Small intestine (tissue), 7 donors: ENCODE results near the gene BABAM2. TPM values are rescaled to one million over a fixed set of nuclear protein-coding genes. Genes with fewer than 3 reads are reported as not detected.
A peak's percentile ranks its signal among the peaks of the same experiment; 100 is the strongest.

Source experiments
- DNase-seq, 2 donors: peaks; one replicate each; pipeline versions ENCODE4 v3.0.0 to v3.0.0-alpha.2; 2013
- FAIRE-seq: peaks from 2 replicates; lab custom pipeline; 2012; peaks lifted over from hg19 to GRCh38; lab: Jason Lieb, UNC
- H3K27ac ChIP-seq, 3 donors: one replicate each; pipeline ENCODE4 v1.5.1; 2013; ENCODE audit warnings: low read length in 2 of 3, mild to moderate bottlenecking in 2 of 3, control low read depth in 1 of 3, inconsistent platforms in 1 of 3, low read depth in 1 of 3, moderate library complexity in 1 of 3
- H3K27me3 ChIP-seq, 3 donors: one replicate each; pipeline ENCODE4 v1.6.1; 2013; ENCODE audit warnings: low read length in 3 of 3, inconsistent platforms in 1 of 3; ENCODE audit not compliant: control insufficient read depth in 3 of 3, insufficient read depth in 3 of 3
- H3K36me3 ChIP-seq, 3 donors: one replicate each; pipeline ENCODE4 v1.6.1; 2013; ENCODE audit warnings: low read length in 3 of 3, inconsistent platforms in 1 of 3, low read depth in 1 of 3, mild to moderate bottlenecking in 1 of 3, moderate library complexity in 1 of 3; ENCODE audit not compliant: control insufficient read depth in 3 of 3, insufficient read depth in 2 of 3
- H3K4me1 ChIP-seq, 3 donors: one replicate each; pipeline ENCODE4 v1.6.1; 2013; ENCODE audit warnings: low read length in 2 of 3, inconsistent platforms in 1 of 3, low read depth in 1 of 3, mild to moderate bottlenecking in 1 of 3, moderate library complexity in 1 of 3; ENCODE audit not compliant: control insufficient read depth in 3 of 3, insufficient read depth in 2 of 3
- H3K4me3 ChIP-seq, 3 donors: one replicate each; pipeline ENCODE4 v1.5.1; 2013; ENCODE audit warnings: low read length in 3 of 3, control low read depth in 1 of 3, inconsistent platforms in 1 of 3, low read depth in 1 of 3, mild to moderate bottlenecking in 1 of 3, moderate library complexity in 1 of 3
- H3K9me3 ChIP-seq, 2 donors: one replicate each; pipeline ENCODE4 v1.6.1; 2013; ENCODE audit warnings: low read depth in 1 of 2, low read length in 1 of 2; ENCODE audit not compliant: control insufficient read depth in 2 of 2, insufficient read depth in 1 of 2
- WGBS, 3 donors: extraction: QIAGEN DNeasy Blood & Tissue Kit; methylation state at CpG; one replicate each; pipeline ENCODE4 v1.1.7; 2013; 5-methylcytosine and 5-hydroxymethylcytosine counted together
- polyA plus RNA-seq, 4 donors: library from polyadenylated mRNA; stranded (reverse) in 3 of 4; unstranded in 1 of 4; fragments of 200-250 nt in 3 of 4; fragments of 120-200 nt in 1 of 4; gene quantifications; one replicate each; pipeline versions ENCODE4 v1.2.1 to v1.2.3, GENCODE V29; 2013
- donor health status: healthy with polysubstance abuse.
- donor health status: control.
- donor health status: control.
- donor health status: Bipolar disorder and iron deficiency.
- donor health status: healthy.

BABAM2 gene
- polyA plus RNA-seq, 4 donors: 19.5 to 38.6 (median 21.5) TPM

GRCh38 chr2:28054916-28055315, 164.4 kb downstream of the BABAM2 start:
- DNase-seq (no peak), FAIRE-seq (no peak)
- no peaks in the 10 kb centered on the region for H3K9me3 ChIP-seq
- no peak overlapping the region for H3K4me3 ChIP-seq
- H3K4me1 ChIP-seq: peaks cover 0 to 2% (median under 1%) of the 10 kb centered on the region in 3 donors
- H3K27ac ChIP-seq: no peak overlapping the region
- H3K36me3 ChIP-seq: peaks cover 0 to 4% (median 0%) of the 10 kb centered on the region in 3 donors
- H3K27me3 ChIP-seq: no peaks in the 10 kb centered on the region
- WGBS, 3 donors: 96 to 100% (median 96%) methylated on average over 1 of the region's 1 CpG

- FAIRE-seq: no peak
- no peaks in the 10 kb centered on the region for H3K27me3 ChIP-seq
- no peak for DNase-seq
- no peaks in the 10 kb centered on the region for H3K4me1 ChIP-seq
- H3K4me3 ChIP-seq: no peak overlapping the region
- peaks cover 0 to 4% (median 0%) of the 10 kb centered on the region in 3 donors for H3K36me3 ChIP-seq
- no peaks in the 10 kb centered on the region for H3K9me3 ChIP-seq
- no peak overlapping the region for H3K27ac ChIP-seq
Measured at GRCh38 chr2:28055325-28055970, 164.9 kb downstream of the BABAM2 start.

- WGBS, 3 donors: 92 to 99% (median 95%) methylated on average over 5 of the region's 5 CpGs
- no peaks in the 10 kb centered on the region for H3K9me3 ChIP-seq
- FAIRE-seq: no peak
Measured at GRCh38 chr2:28058791-28059190, 168.3 kb downstream of the BABAM2 start.

GRCh38 chr2:28062867-28063266, 172.3 kb downstream of the BABAM2 start:
- H3K27me3 ChIP-seq: no peaks in the 10 kb centered on the region
- H3K27ac ChIP-seq: no peak overlapping the region
- DNase-seq (no peak), FAIRE-seq (no peak)
- 77 to 94% (median 93%) methylated on average over 2 of the region's 2 CpGs for WGBS, 3 donors
- no peaks in the 10 kb centered on the region for H3K9me3 ChIP-seq
- peaks cover 0 to 4% (median 3%) of the 10 kb centered on the region in 3 donors for H3K4me1 ChIP-seq
- no peaks in the 10 kb centered on the region for H3K36me3 ChIP-seq
- H3K4me3 ChIP-seq: no peak overlapping the region

More at GRCh38 chr2:28058791-28059190, 168.3 kb downstream of the BABAM2 start:
- Histone ChIP-seq H3K27me3 (no peaks in the 10 kb centered on the region), H3K36me3 (no peaks in the 10 kb centered on the region), H3K4me3 (no peak overlapping the region), H3K27ac (no peak overlapping the region), H3K4me1 (no peaks in the 10 kb centered on the region)
- no peak for DNase-seq

GRCh38 chr2:28063492-28063962, 173.0 kb downstream of the BABAM2 start:
- no peak for FAIRE-seq
- no peak overlapping the region for H3K4me3 ChIP-seq
- H3K9me3 ChIP-seq: no peaks in the 10 kb centered on the region
- H3K4me1 ChIP-seq: peaks cover 0 to 4% (median 3%) of the 10 kb centered on the region in 3 donors
- no peaks in the 10 kb centered on the region for H3K36me3 ChIP-seq
- no peak for DNase-seq
- no peak overlapping the region for H3K27ac ChIP-seq
- H3K27me3 ChIP-seq: no peaks in the 10 kb centered on the region

- WGBS, 3 donors: 51 to 90% (median 81%) methylated on average over 1 of the region's 1 CpG
- FAIRE-seq (no peak), DNase-seq (peak in 1 of 2 donors; percentile 17)
- no peaks in the 10 kb centered on the region for H3K27me3 ChIP-seq
- H3K4me1 ChIP-seq: peaks cover 0 to 4% (median 3%) of the 10 kb centered on the region in 3 donors
- no peak overlapping the region for H3K4me3 ChIP-seq
- no peaks in the 10 kb centered on the region for H3K9me3 ChIP-seq
- H3K27ac ChIP-seq: peak overlapping the region in 1 of 3 donors; percentile 20
- H3K36me3 ChIP-seq: no peaks in the 10 kb centered on the region
Measured at GRCh38 chr2:28067602-28068001, 177.1 kb downstream of the BABAM2 start.

DNA sequence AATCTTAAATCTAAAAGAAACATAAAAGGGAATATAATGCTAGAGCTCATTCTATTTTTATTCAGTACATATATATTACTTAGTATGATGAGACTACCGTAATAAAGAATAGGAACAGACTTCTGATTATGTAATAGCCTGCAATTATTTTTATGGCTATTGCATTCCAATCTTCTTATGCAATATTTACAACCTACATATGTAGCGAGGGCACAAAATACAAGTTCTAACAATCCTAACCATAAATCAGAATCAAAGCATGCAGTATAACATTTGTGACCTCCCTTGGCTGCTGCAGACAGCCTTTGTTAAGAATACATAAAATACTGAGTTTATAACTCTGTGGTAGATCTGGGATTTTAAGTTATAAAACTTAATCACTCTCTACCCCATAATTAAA, 177.6 kb downstream of the BABAM2 start:
- 22 to 66% (median 33%) methylated on average over 2 of the region's 2 CpGs for WGBS, 3 donors
- Histone ChIP-seq H3K27ac (no peak overlapping the region), H3K9me3 (no peaks in the 10 kb centered on the region), H3K36me3 (no peaks in the 10 kb centered on the region), H3K27me3 (no peaks in the 10 kb centered on the region), H3K4me1 (peaks cover 0 to 4% (median 3%) of the 10 kb centered on the region in 3 donors), H3K4me3 (no peak overlapping the region)
- DNase-seq (peak; percentile 83 to 84), FAIRE-seq (peak; percentile 36)

DNA sequence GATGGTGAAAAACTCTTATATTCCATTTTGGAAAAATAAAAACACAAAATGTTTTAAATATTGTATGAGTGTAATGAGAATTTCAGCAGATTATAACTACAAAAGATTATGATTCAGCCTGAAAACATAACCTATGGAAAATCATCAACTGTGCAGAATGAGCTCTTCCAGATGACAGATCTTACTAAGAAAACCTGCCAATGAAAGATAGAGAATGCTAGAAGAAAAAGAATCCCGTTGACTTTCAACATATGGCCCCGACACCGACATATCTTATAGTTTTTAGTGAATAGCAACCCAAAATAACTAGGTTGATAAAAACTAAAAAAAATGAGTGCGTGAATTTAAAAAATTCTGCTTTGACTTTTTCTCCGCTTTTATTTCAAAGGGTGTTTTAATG, 178.0 kb downstream of the BABAM2 start:
- no peak for DNase-seq
- WGBS, 3 donors: 92 to 96% (median 96%) methylated on average over 5 of the region's 5 CpGs
- H3K36me3 ChIP-seq: no peaks in the 10 kb centered on the region
- no peak overlapping the region for H3K27ac ChIP-seq
- peak; percentile 84 for FAIRE-seq
- H3K9me3 ChIP-seq: no peaks in the 10 kb centered on the region
- no peak overlapping the region for H3K4me3 ChIP-seq
- H3K4me1 ChIP-seq: peaks cover 0 to 4% (median 3%) of the 10 kb centered on the region in 3 donors
- H3K27me3 ChIP-seq: no peaks in the 10 kb centered on the region
